ENCODE measurements around the gene AIF1.
A peak's percentile ranks its signal among the peaks of the same experiment; 100 is the strongest.

AIF1 gene

GRCh38 chr6:31642798-31643570 lies 27.9 kb downstream of the AIF1 start:
- DNase-seq (ENCODE audit: low spot score), result no peak

- no peak for DNase-seq (ENCODE audit: low spot score)
These were observed 28.9 kb downstream of the AIF1 start for GRCh38 chr6:31643818-31644454.

GRCh38 chr6:31645325-31645724 lies 30.3 kb downstream of the AIF1 start:
- no peak for DNase-seq (ENCODE audit: low spot score)

GRCh38 chr6:31651602-31652191 lies 36.7 kb downstream of the AIF1 start:
- DNase-seq (ENCODE audit: low spot score), result no peak

- DNase-seq (ENCODE audit: low spot score), result peak; percentile 95
These were observed 38.1 kb downstream of the AIF1 start for GRCh38 chr6:31652925-31653724.

GRCh38 chr6:31654574-31655348 lies 39.7 kb downstream of the AIF1 start:
- no peak for DNase-seq (ENCODE audit: low spot score)

- no peak for DNase-seq (ENCODE audit: low spot score)
These were observed 40.6 kb downstream of the AIF1 start, which contains the start of gene APOM for GRCh38 chr6:31655349-31656237. TSS of gene APOM (plus strand) at chr6:31655894. CDS start at chr6:31655967, 73 bp downstream.

- DNase-seq (ENCODE audit: low spot score), result no peak
These were observed 42.5 kb downstream of the AIF1 start for GRCh38 chr6:31657406-31658157.

- no peak for DNase-seq (ENCODE audit: low spot score)
These were observed 43.2 kb downstream of the AIF1 start for GRCh38 chr6:31658158-31658688.

GRCh38 chr6:31658983-31659648 lies 44.1 kb downstream of the AIF1 start:
- no peak for DNase-seq (ENCODE audit: low spot score)

GRCh38 chr6:31659649-31660380 lies 44.8 kb downstream of the AIF1 start:
- no peak for DNase-seq (ENCODE audit: low spot score)

GRCh38 chr6:31660381-31661261 lies 45.6 kb downstream of the AIF1 start, which contains the start of gene C6orf47:
TSS of gene C6orf47 (minus strand) at chr6:31660778. CDS start at chr6:31659947, 831 bp downstream.
- peak; percentile 83 for DNase-seq (ENCODE audit: low spot score)

- DNase-seq (ENCODE audit: low spot score), result no peak
These were observed 46.5 kb downstream of the AIF1 start for GRCh38 chr6:31661262-31662123.

GRCh38 chr6:31662124-31662723 lies 47.2 kb downstream of the AIF1 start:
- no peak for DNase-seq (ENCODE audit: low spot score)

GRCh38 chr6:31663126-31663960 lies 48.3 kb downstream of the AIF1 start:
- DNase-seq (ENCODE audit: low spot score), result no peak
